BJ (cell line): ENCODE data around the gene CDK14. TPM values are rescaled to one million over a fixed set of nuclear protein-coding genes. Genes with fewer than 3 reads are reported as not detected.

Source experiments
- CTCF ChIA-PET: fragments of 350-600 bp; formaldehyde crosslinking; extraction: SDS; loops from one replicate; lab custom pipeline; 2021; ENCODE audit warnings: antibody characterized with exemption, inconsistent platforms; lab: Yijun Ruan, JAX
- POLR2A ChIA-PET: fragments of 300-600 bp; sonication (Branson Sonifier 250); formaldehyde crosslinking; extraction: SDS; loops from one replicate; lab custom pipeline; 2021; ENCODE audit warnings: antibody characterized with exemption; lab: Charles Lee
- DNase-seq: peaks from one replicate; pipeline ENCODE4 v3.0.0-alpha.2; 2011; ENCODE audit warnings: low read depth
- H3K27me3 ChIP-seq: 2 replicates; pipeline ENCODE4 v1.6.0; 2011; ENCODE audit warnings: low read length; ENCODE audit not compliant: control insufficient read depth, insufficient read depth
- H3K36me3 ChIP-seq: 2 replicates; pipeline ENCODE4 v1.5.1; 2011; ENCODE audit warnings: low read length; ENCODE audit not compliant: control insufficient read depth, insufficient read depth
- H3K4me3 ChIP-seq: 2 replicates; pipeline ENCODE4 v1.5.1; 2011; ENCODE audit warnings: low read depth, mild to moderate bottlenecking, control low read depth, low read length
- polyA plus RNA-seq: library from polyadenylated mRNA; depleted of rRNA; stranded (reverse); fragments of >200 nt; gene quantifications from 2 replicates; pipeline ENCODE4 v1.2.3, GENCODE V29; 2011
- TF ChIP-seq, protein P1 (sequence below): IDR thresholded peaks from 2 replicates; pipeline ENCODE4 v1.5.1; 2011; ENCODE audit warnings: low read depth, mild to moderate bottlenecking, control low read depth, inconsistent platforms, low read length, moderate library complexity; ENCODE audit not compliant: insufficient read depth

CDK14 gene
- polyA plus RNA-seq, 1 experiment: 6.7 TPM

- POLR2A ChIA-PET: no interaction called here
- Histone ChIP-seq H3K4me3 (no peak overlapping the region), H3K36me3 (no peaks in the 10 kb centered on the region), H3K27me3 (no peaks in the 10 kb centered on the region)
- CTCF ChIA-PET: interaction anchor here (0.7 to 1.6 kb wide), 3 partner anchors 8 to 446 kb away, joined by 3 read pairs; partner anchors contain the start of gene CDK14
- DNase-seq: no peak
- TF ChIP-seq, protein P1, sequence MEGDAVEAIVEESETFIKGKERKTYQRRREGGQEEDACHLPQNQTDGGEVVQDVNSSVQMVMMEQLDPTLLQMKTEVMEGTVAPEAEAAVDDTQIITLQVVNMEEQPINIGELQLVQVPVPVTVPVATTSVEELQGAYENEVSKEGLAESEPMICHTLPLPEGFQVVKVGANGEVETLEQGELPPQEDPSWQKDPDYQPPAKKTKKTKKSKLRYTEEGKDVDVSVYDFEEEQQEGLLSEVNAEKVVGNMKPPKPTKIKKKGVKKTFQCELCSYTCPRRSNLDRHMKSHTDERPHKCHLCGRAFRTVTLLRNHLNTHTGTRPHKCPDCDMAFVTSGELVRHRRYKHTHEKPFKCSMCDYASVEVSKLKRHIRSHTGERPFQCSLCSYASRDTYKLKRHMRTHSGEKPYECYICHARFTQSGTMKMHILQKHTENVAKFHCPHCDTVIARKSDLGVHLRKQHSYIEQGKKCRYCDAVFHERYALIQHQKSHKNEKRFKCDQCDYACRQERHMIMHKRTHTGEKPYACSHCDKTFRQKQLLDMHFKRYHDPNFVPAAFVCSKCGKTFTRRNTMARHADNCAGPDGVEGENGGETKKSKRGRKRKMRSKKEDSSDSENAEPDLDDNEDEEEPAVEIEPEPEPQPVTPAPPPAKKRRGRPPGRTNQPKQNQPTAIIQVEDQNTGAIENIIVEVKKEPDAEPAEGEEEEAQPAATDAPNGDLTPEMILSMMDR: no peak
Measured at GRCh38 chr7:91041901-91042484, 445.9 kb downstream of the CDK14 start.

DNA sequence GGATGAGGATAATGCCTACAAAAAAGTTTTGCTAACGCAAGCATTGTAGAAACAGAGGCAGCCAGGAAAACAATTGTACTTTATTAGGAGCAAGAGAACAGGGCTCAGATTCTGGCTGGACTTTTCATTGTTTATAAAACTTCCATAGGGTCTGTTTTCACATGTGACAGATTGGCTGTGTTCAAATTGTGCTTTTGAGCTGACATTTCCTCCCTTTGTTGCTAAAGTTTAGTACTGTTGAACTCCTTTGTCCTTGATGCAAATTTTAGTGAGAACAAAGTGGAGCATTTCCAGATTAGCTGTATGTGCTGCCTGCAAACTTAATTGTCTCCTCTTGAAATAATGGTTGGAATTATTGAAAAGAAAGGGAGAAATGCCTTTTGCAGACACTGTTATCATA, 447.1 kb downstream of the CDK14 start:
- ChIA-PET POLR2A (no interaction called here), CTCF (interaction anchor here (1.6 kb wide), 1 partner anchor 14 kb away, joined by 3 read pairs; no protein-coding TSS in a partner anchor)

DNA sequence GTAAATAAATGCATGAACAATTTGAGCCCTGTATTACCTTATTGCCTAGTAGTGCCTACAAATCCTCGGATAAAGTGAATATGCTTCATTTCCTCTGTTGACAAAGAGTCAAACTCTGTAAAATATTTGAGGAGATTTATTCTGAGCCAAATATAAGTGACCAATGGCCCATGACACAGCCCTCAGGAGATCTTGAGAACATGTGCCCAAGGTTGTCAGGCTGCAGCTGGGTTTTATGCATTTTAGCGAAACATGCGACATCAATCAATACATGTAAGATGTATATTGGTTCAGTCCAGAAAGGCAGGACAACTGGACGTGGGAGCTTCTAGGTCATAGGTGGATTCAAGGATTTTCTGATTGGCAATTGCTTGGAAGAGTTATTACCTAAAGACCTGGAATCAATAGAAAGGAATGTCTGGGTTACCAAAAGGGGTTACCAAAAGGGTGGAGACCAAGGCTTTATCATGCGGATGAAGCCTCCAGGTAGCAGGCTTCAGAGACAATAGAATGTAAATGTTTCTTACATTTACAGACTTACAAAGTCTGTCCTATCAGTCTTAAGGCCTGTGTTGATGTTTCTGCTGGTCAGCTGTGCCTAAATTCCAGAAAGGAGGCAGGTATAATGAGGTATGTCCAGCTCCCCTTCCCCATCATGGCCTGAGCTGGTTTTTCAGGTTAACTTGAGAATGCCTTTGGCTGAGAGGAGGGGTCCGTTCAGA, 448.0 kb downstream of the CDK14 start:
- CTCF ChIA-PET: interaction anchor here (1.1 to 2.0 kb wide), 2 partner anchors 9 to 10 kb away, joined by 4 to 9 read pairs; no protein-coding TSS in a partner anchor

More for the DNA sequence above, 447.1 kb downstream of the CDK14 start:
- no peaks in the 10 kb centered on the region for H3K36me3 ChIP-seq
- TF ChIP-seq, protein P1: no peak
- no peak for DNase-seq
- H3K27me3 ChIP-seq: no peaks in the 10 kb centered on the region
- no peak overlapping the region for H3K4me3 ChIP-seq

DNA sequence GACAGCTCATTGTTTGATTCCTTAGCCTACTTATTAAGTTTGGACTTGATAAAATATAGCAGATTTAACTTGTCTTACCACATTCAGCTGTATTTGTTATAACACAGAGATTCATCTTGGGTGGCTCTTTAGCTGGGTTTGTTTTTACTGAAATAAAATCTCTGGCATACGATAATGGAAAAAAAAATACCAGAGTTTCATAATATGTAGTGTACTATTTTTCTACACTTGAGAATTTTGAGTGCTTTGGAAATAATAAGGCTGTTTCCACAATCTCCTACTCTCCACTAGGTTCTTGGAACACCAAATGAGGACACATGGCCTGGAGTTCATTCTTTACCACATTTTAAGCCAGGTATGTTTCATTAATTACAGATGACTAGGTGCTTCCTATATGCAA, 449.5 kb downstream of the CDK14 start:
- CTCF ChIA-PET: interaction anchor here (0.8 to 2.0 kb wide), 3 partner anchors 9 to 19 kb away, joined by 3 to 9 read pairs (median 3); no protein-coding TSS in a partner anchor
- no peaks in the 10 kb centered on the region for H3K27me3 ChIP-seq

More for the DNA sequence above, 448.0 kb downstream of the CDK14 start:
- no peak for DNase-seq
- POLR2A ChIA-PET: no interaction called here
- Histone ChIP-seq H3K36me3 (no peaks in the 10 kb centered on the region), H3K4me3 (no peak overlapping the region), H3K27me3 (no peaks in the 10 kb centered on the region)
- TF ChIP-seq, protein P1: no peak

More for the DNA sequence above, 449.5 kb downstream of the CDK14 start:
- Histone ChIP-seq H3K4me3 (no peak overlapping the region), H3K36me3 (no peaks in the 10 kb centered on the region)
- POLR2A ChIA-PET: interaction anchor here (0.5 kb wide), 1 partner anchor 10 kb away, joined by 3 read pairs; no protein-coding TSS in a partner anchor
- TF ChIP-seq, protein P1: no peak
- DNase-seq: no peak
